Neural cell (in vitro differentiated cells): Measurements from ENCODE around the gene OXLD1. TPM values are rescaled to one million over a fixed set of nuclear protein-coding genes. Genes with fewer than 3 reads are reported as not detected.

ENCODE experiments used
- H2AFZ ChIP-seq: fragments of 200-600, 300-800 bp; sonication (generic), shearing (Covaris generic); 2 replicates; pipeline ENCODE4 v1.6.0; 2014; ENCODE audit warnings: low read depth, mild to moderate bottlenecking, antibody characterized with exemption, low read length, moderate library complexity
- H3F3A ChIP-seq: fragments of 200-600 bp; shearing (Covaris generic); 2 replicates; pipeline ENCODE4 v1.6.1; 2016; ENCODE audit warnings: mild to moderate bottlenecking, moderate library complexity, mixed read lengths, antibody characterized with exemption, low read length; ENCODE audit not compliant: insufficient read depth, poor library complexity, severe bottlenecking
- H3K27ac ChIP-seq: fragments of 200-600, 300-800 bp; sonication (generic), shearing (Covaris generic); 2 replicates; pipeline ENCODE4 v1.5.1; 2014; ENCODE audit warnings: mild to moderate bottlenecking, low read length, moderate library complexity
- H3K27me3 ChIP-seq: fragments of 300-800, 200-600 bp; sonication (generic), shearing (Covaris generic); 2 replicates; pipeline ENCODE4 v1.6.0; 2014; ENCODE audit warnings: mild to moderate bottlenecking, low read depth, low read length, moderate library complexity; ENCODE audit not compliant: insufficient read depth
- H3K36me3 ChIP-seq: fragments of 300-800, 200-600 bp; sonication (generic), shearing (Covaris generic); 2 replicates; pipeline ENCODE4 v1.5.1; 2014; ENCODE audit warnings: mild to moderate bottlenecking, antibody characterized with exemption, low read length, moderate library complexity; ENCODE audit not compliant: insufficient read depth
- H3K4me2 ChIP-seq: fragments of 300-800, 200-600 bp; sonication (generic), shearing (Covaris generic); 2 replicates; pipeline ENCODE4 v1.6.0; 2014; ENCODE audit warnings: mild to moderate bottlenecking, low read length
- H3K4me3 ChIP-seq: fragments of 300-800, 200-600 bp; sonication (generic), shearing (Covaris generic); 2 replicates; pipeline ENCODE4 v1.5.1; 2014; ENCODE audit warnings: mild to moderate bottlenecking, low read length, moderate library complexity
- H3K79me2 ChIP-seq: fragments of 200-600 bp; shearing (Covaris generic); replicated peaks from 2 replicates; pipeline ENCODE4 v1.6.0; 2014; ENCODE audit warnings: mild to moderate bottlenecking, low read length, moderate library complexity; ENCODE audit not compliant: insufficient read depth
- H3K9ac ChIP-seq: fragments of 300-800, 200-600 bp; sonication (generic), shearing (Covaris generic); 2 replicates; pipeline ENCODE4 v1.6.1; 2016; ENCODE audit warnings: mild to moderate bottlenecking, low read length, mixed read lengths
- H3K9me2 ChIP-seq: fragments of 200-600 bp; shearing (Covaris generic); 2 replicates; pipeline ENCODE4 v1.6.1; 2016; ENCODE audit warnings: mild to moderate bottlenecking, low read length, mixed read lengths; ENCODE audit not compliant: insufficient read depth
- H3K9me3 ChIP-seq: fragments of 200-600, 300-800 bp; sonication (generic), shearing (Covaris generic); 2 replicates; pipeline ENCODE4 v1.6.1; 2016; ENCODE audit warnings: mild to moderate bottlenecking, mixed run types, low read length, moderate library complexity, mixed read lengths
- H4K20me1 ChIP-seq: fragments of 200-600 bp; shearing (Covaris generic); 2 replicates; pipeline ENCODE4 v1.6.1; 2016; ENCODE audit warnings: mild to moderate bottlenecking, mixed run types; ENCODE audit not compliant: insufficient read depth
- CTCF ChIP-seq: fragments of 450-650 bp; IDR thresholded peaks from 2 replicates; pipeline ENCODE4 v1.5.1; 2014; ENCODE audit warnings: antibody characterized with exemption, mild to moderate bottlenecking, moderate library complexity; ENCODE audit not compliant: poor library complexity, severe bottlenecking
- EP300 ChIP-seq: fragments of 450-650 bp; conservative IDR thresholded peaks from 2 replicates; pipeline ENCODE4 v1.6.1; 2014; ENCODE audit warnings: antibody characterized with exemption, mild to moderate bottlenecking, moderate library complexity; ENCODE audit not compliant: poor library complexity, severe bottlenecking
- EZH2 ChIP-seq: fragments of 200-600, 300-800 bp; shearing (Covaris generic), sonication (generic); IDR thresholded peaks from 2 replicates; pipeline ENCODE4 v1.6.1; 2014; ENCODE audit warnings: antibody characterized with exemption, low read length, borderline replicate concordance, mild to moderate bottlenecking; ENCODE audit not compliant: insufficient read depth, poor library complexity, severe bottlenecking
- MXI1 ChIP-seq: fragments of 450-650 bp; conservative IDR thresholded peaks from 2 replicates; pipeline ENCODE4 v1.6.1; 2014; ENCODE audit warnings: antibody characterized with exemption, mild to moderate bottlenecking; ENCODE audit not compliant: poor library complexity, severe bottlenecking
- POLR2AphosphoS5 ChIP-seq: IDR thresholded peaks from 2 replicates; pipeline ENCODE4 v1.6.1; 2012
- RAD21 ChIP-seq: fragments of 450-650 bp; conservative IDR thresholded peaks from 2 replicates; pipeline ENCODE4 v1.6.1; 2014; ENCODE audit warnings: antibody characterized with exemption, mild to moderate bottlenecking, moderate library complexity
- SMC3 ChIP-seq: fragments of 450-650 bp; conservative IDR thresholded peaks from 2 replicates; pipeline ENCODE4 v1.6.1; 2014; ENCODE audit warnings: antibody characterized with exemption, mild to moderate bottlenecking, moderate library complexity; ENCODE audit not compliant: poor library complexity
- TAF1 ChIP-seq: IDR thresholded peaks from 2 replicates; pipeline ENCODE4 v1.6.1; 2012; ENCODE audit warnings: low read depth
- polyA plus RNA-seq: library from polyadenylated mRNA; depleted of rRNA; stranded (reverse); fragments of >200 nt; gene quantifications from 2 replicates; pipeline ENCODE4 v1.2.3, GENCODE V29; 2014
- TF ChIP-seq, protein P1 (sequence below): IDR thresholded peaks from 2 replicates; pipeline ENCODE4 v1.6.1; 2012; ENCODE audit warnings: borderline replicate concordance

The OXLD1 gene
- polyA plus RNA-seq, 1 donor from 2014 or later: 61.0 TPM

- Histone ChIP-seq H3K9me2 (no peaks in the 10 kb centered on the region), H3K9ac (no peak overlapping the region)
Measured at GRCh38 chr17:81650951-81651350, 15.5 kb downstream of the OXLD1 start.

GRCh38 chr17:81648707-81649085, 17.7 kb downstream of the OXLD1 start:
- H2AFZ ChIP-seq: no peak overlapping the region
- H3K9me2 ChIP-seq: no peaks in the 10 kb centered on the region
- H4K20me1 ChIP-seq: no peaks in the 10 kb centered on the region
- H3K4me2 ChIP-seq: no peak overlapping the region
- H3K4me3 ChIP-seq: no peak overlapping the region
- no peak for TF ChIP-seq RAD21
- no peak for TF ChIP-seq TAF1
- TF ChIP-seq, protein P1, sequence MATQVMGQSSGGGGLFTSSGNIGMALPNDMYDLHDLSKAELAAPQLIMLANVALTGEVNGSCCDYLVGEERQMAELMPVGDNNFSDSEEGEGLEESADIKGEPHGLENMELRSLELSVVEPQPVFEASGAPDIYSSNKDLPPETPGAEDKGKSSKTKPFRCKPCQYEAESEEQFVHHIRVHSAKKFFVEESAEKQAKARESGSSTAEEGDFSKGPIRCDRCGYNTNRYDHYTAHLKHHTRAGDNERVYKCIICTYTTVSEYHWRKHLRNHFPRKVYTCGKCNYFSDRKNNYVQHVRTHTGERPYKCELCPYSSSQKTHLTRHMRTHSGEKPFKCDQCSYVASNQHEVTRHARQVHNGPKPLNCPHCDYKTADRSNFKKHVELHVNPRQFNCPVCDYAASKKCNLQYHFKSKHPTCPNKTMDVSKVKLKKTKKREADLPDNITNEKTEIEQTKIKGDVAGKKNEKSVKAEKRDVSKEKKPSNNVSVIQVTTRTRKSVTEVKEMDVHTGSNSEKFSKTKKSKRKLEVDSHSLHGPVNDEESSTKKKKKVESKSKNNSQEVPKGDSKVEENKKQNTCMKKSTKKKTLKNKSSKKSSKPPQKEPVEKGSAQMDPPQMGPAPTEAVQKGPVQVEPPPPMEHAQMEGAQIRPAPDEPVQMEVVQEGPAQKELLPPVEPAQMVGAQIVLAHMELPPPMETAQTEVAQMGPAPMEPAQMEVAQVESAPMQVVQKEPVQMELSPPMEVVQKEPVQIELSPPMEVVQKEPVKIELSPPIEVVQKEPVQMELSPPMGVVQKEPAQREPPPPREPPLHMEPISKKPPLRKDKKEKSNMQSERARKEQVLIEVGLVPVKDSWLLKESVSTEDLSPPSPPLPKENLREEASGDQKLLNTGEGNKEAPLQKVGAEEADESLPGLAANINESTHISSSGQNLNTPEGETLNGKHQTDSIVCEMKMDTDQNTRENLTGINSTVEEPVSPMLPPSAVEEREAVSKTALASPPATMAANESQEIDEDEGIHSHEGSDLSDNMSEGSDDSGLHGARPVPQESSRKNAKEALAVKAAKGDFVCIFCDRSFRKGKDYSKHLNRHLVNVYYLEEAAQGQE: no peak
- TF ChIP-seq SMC3: no peak
- no peak for TF ChIP-seq CTCF
- no peak for TF ChIP-seq EZH2
- TF ChIP-seq MXI1: no peak
- no peak for TF ChIP-seq POLR2AphosphoS5
- TF ChIP-seq EP300: no peak
- peaks cover 7% of the 10 kb centered on the region for H3K9me3 ChIP-seq
- no peak overlapping the region for H3K27ac ChIP-seq
- no peaks in the 10 kb centered on the region for H3K79me2 ChIP-seq
- H3K36me3 ChIP-seq: no peaks in the 10 kb centered on the region
- H3F3A ChIP-seq: no peaks in the 10 kb centered on the region
- H3K27me3 ChIP-seq: peaks cover 11% of the 10 kb centered on the region
- no peak overlapping the region for H3K9ac ChIP-seq

More at GRCh38 chr17:81650951-81651350, 15.5 kb downstream of the OXLD1 start:
- no peak for TF ChIP-seq EP300
- TF ChIP-seq SMC3: no peak
- no peak for TF ChIP-seq RAD21
- no peak for TF ChIP-seq EZH2
- no peak for TF ChIP-seq CTCF
- no peak for TF ChIP-seq TAF1
- no peak for TF ChIP-seq POLR2AphosphoS5
- TF ChIP-seq, protein P1: no peak
- no peak for TF ChIP-seq MXI1
- Histone ChIP-seq H3K4me3 (no peak overlapping the region), H3K27me3 (peaks cover 11% of the 10 kb centered on the region), H3K36me3 (no peaks in the 10 kb centered on the region), H2AFZ (no peak overlapping the region), H3K27ac (no peak overlapping the region), H3K79me2 (no peaks in the 10 kb centered on the region), H3K9me3 (peaks cover 7% of the 10 kb centered on the region), H3K4me2 (no peak overlapping the region), H4K20me1 (no peaks in the 10 kb centered on the region), H3F3A (no peaks in the 10 kb centered on the region)
